Natural killer cell treated with Interleukin-12 subunit alpha and Interleukin-12 subunit beta and Interleukin-15 and Interleukin-18, amount 100 ng/mL, for 72 hours (primary cell): ENCODE results near the gene IQSEC3. TPM values are rescaled to one million over a fixed set of nuclear protein-coding genes. Genes with fewer than 3 reads are reported as not detected.

ENCODE experiments used
- ATAC-seq, 2 donors: fragments of 150-1000 bp; cut with Tn5 transposase in 1 of 2; sonication (Bioruptor Pico), chemical (Tn5 transposase) in 1 of 2; 2 replicates each; pipeline ENCODE4 v1.10.0; 2021
- DNase-seq: peaks from one replicate; pipeline ENCODE4 v3.0.0; 2022; ENCODE audit warnings: low spot score
- H3K27ac Mint-ChIP-seq, 2 donors: 1 replicate in 1 of 2; 2 replicates in 1 of 2; pipeline ENCODE4 v1.8.0; 2022; ENCODE audit warnings: mixed read lengths in 2 of 2, mild to moderate bottlenecking in 1 of 2, moderate library complexity in 1 of 2
- H3K27me3 Mint-ChIP-seq, 2 donors: 1 replicate in 1 of 2; 2 replicates in 1 of 2; pipeline ENCODE4 v1.8.0; 2022; ENCODE audit warnings: mixed read lengths in 2 of 2
- H3K36me3 Mint-ChIP-seq: one replicate; pipeline ENCODE4 v1.8.0; 2022; ENCODE audit warnings: mixed read lengths
- H3K4me1 Mint-ChIP-seq, 2 donors: 1 replicate in 1 of 2; 2 replicates in 1 of 2; pipeline ENCODE4 v1.8.0; 2022; ENCODE audit warnings: low read depth in 2 of 2, mixed read lengths in 2 of 2, mild to moderate bottlenecking in 1 of 2
- H3K4me3 Mint-ChIP-seq: one replicate; pipeline ENCODE4 v1.8.0; 2022; ENCODE audit warnings: mixed read lengths
- H3K9me3 Mint-ChIP-seq: 2 replicates; pipeline ENCODE4 v1.8.0; 2022; ENCODE audit warnings: mixed read lengths
- total RNA-seq, 2 donors: library from RNA; stranded (reverse); gene quantifications; one replicate each; pipeline ENCODE4 v1.2.3, GENCODE V29; 2022

The IQSEC3 gene
- total RNA-seq, 2 donors from 2014 or later = 0.22 to 1.1 TPM

DNA sequence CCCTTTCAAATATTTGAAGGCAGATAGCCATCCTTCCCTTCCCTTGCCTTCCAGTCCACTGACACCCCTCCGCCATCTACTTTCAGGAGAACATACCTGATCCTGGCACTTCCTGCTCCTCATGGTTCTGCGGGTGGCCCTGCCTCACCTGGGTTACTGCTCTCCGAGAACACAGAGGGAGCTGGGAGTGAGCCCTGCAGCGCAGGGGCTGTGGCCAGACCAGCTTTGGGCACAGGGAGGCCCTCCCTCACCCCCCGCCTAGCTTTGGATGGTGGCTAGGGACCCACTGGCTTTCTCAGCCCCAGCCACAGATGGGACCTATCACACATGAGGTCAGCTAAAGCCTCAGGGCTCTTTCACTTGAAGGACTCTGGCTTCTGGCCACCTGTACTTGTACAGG lies 12.4 kb downstream of the IQSEC3 start:
- no peaks in the 10 kb centered on the region for H3K9me3 Mint-ChIP-seq
- DNase-seq (peak; percentile 20), ATAC-seq (no peak)
- no peaks in the 10 kb centered on the region for H3K4me1 Mint-ChIP-seq
- no peaks in the 10 kb centered on the region for H3K36me3 Mint-ChIP-seq
- peaks cover 49 to 51% of the 10 kb centered on the region in 2 donors for H3K27me3 Mint-ChIP-seq
- no peak overlapping the region for H3K27ac Mint-ChIP-seq
- no peak overlapping the region for H3K4me3 Mint-ChIP-seq

DNA sequence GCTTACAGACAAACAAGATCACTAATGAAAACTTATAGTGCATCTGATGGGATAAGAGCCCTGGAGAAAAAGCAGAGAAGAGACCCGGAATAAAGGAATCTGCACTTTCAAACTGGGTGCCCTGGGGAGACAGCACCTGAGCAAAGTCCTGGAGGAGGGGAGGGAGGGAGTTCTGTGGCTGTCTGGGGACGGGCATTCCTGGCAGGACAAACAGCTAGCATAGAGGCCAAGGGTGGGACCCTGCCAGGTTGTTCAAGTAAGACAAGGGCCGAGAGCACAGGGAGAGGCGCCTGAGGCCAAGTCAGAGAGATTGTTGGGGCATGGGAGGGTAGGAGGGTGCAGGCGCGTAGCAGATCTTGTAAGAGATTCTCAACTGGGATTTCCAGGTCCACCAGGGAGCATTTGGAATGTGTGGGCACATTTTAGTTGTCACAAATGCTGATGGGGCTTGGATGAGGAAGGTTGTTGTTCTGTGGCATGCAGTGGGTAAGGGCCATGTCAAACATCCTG lies 14.2 kb downstream of the IQSEC3 start:
- no peak for ATAC-seq
- no peak overlapping the region for H3K4me3 Mint-ChIP-seq
- H3K9me3 Mint-ChIP-seq = no peaks in the 10 kb centered on the region
- no peak for DNase-seq
- H3K27ac Mint-ChIP-seq = no peak overlapping the region
- H3K36me3 Mint-ChIP-seq = no peaks in the 10 kb centered on the region
- H3K4me1 Mint-ChIP-seq = no peaks in the 10 kb centered on the region
- peaks cover 39 to 51% of the 10 kb centered on the region in 2 donors for H3K27me3 Mint-ChIP-seq

DNA sequence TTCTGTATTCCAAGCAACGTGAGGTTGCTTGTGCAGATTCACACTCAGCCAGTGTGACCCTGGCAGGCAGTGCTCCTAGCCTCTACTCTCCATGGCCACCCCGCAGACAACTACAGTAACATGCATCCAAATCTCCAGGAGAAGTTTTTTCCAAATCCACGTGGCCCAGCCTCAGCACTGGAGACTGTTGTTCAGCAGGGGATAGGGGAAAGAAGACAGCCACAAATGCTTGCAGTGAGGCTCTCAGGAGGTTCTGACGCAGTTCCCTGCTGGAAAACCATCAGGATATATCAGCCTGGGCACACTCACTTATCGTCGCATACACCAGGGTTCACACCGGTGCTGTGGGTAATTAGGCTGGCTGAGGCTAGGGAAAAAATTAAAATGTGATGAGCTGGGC lies 16.2 kb downstream of the IQSEC3 start:
- Mint-ChIP-seq H3K4me1 (no peaks in the 10 kb centered on the region), H3K27me3 (peaks cover 33 to 51% of the 10 kb centered on the region in 2 donors)
- ATAC-seq = no peak

DNA sequence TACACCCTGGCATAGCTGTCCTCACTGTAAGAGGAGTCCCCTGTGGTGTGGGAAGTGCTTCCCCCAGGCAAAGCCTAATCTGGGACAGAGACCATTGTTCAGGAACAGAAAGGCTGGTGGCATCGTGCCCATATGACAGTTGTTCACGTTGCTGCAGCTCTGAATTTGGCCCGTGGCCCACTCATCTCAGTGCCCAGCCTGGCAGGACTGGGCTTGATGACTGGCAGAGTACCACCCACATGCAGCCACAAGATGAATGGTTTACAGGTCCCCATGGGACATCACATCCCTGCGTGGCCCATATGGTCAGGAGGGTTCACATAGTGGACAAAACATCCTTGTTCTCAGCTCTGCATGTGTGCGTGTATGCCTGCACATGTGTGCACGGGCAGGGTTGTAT lies 17.5 kb downstream of the IQSEC3 start:
- H3K36me3 Mint-ChIP-seq = no peaks in the 10 kb centered on the region
- DNase-seq = no peak
- H3K4me3 Mint-ChIP-seq = no peak overlapping the region
- no peak overlapping the region for H3K27ac Mint-ChIP-seq
- no peaks in the 10 kb centered on the region for H3K4me1 Mint-ChIP-seq
- no peak for ATAC-seq
- peaks cover 33 to 44% of the 10 kb centered on the region in 2 donors for H3K27me3 Mint-ChIP-seq
- no peaks in the 10 kb centered on the region for H3K9me3 Mint-ChIP-seq

More for the DNA sequence above, 16.2 kb downstream of the IQSEC3 start:
- Mint-ChIP-seq H3K36me3 (no peaks in the 10 kb centered on the region), H3K27ac (no peak overlapping the region), H3K4me3 (no peak overlapping the region), H3K9me3 (no peaks in the 10 kb centered on the region)
- DNase-seq = peak; percentile 10

DNA sequence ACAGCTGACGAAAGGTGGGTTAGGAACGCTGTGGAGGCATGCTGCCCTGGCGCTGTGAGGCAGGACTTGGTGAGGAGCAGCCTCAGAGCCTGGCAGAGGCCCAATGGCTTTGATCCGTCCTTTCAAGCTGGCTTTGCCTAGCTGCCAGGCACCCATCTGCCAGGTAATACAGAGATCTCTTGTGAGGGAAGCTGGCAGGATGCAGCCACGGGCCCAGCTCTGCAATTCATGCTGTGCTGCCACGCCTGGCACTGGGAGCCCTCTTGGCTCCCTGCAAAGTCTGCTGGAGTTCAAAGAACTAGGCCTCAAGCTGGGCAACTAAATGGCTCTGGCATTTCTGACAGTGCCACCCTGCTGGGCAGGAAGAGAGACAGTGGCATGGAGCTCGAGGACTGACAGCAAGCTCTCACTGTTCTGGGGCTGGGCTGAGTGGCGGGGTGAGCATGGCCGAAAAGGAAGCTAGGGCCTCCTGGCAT lies 18.7 kb downstream of the IQSEC3 start:
- Mint-ChIP-seq H3K36me3 (peaks cover 6% of the 10 kb centered on the region), H3K4me3 (no peak overlapping the region), H3K9me3 (peaks cover 4% of the 10 kb centered on the region), H3K4me1 (no peaks in the 10 kb centered on the region), H3K27ac (no peak overlapping the region), H3K27me3 (peaks cover 32 to 38% of the 10 kb centered on the region in 2 donors)
- no peak for DNase-seq
- ATAC-seq = no peak

DNA sequence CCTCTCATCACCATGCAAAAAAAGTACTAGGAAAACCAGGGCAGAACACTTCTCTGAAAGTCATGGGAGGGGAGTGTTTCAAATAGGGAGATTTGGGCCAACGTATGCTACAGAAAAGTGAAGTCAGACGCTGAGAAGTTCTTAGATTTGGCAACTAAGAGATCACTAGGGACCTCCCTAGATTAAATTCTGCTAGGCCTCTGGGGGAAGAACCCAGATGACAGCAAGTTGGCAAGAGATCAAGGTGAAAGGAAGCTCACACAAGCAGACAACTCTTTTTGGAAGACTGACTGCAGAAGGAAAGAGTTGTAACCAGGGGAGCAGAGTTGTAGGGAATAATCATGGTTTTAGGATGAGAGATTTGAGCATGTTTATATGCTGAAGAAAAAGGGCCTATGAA lies 20.7 kb downstream of the IQSEC3 start:
- peaks cover 4% of the 10 kb centered on the region for H3K9me3 Mint-ChIP-seq
- H3K4me1 Mint-ChIP-seq = no peaks in the 10 kb centered on the region
- H3K27me3 Mint-ChIP-seq = peaks cover 20 to 22% of the 10 kb centered on the region in 2 donors
- ATAC-seq (no peak), DNase-seq (no peak)
- no peak overlapping the region for H3K27ac Mint-ChIP-seq
- H3K4me3 Mint-ChIP-seq = no peak overlapping the region
- peaks cover 6% of the 10 kb centered on the region for H3K36me3 Mint-ChIP-seq

DNA sequence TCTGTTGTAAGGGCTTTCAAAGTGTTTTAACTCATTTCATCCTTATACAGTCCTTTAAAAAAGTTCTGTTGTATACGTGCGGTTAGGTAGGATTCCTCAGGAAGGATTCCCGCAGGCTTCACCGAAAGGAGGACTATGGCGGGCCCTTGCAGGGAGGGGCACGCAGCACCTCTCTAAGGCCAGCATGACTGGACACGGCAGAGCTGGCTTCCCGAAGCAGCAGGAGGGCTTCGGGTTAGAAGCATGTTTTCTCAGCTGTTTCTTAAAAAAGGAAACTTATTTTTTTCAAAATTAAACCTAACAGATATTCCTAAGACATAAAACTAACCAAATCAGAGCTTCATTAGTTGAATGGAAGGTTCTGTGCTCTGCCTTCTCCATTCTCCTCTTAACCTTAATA lies 21.3 kb downstream of the IQSEC3 start:
- no peak for DNase-seq
- Mint-ChIP-seq H3K27me3 (peaks cover 19% of the 10 kb centered on the region in 2 donors), H3K9me3 (peaks cover 4% of the 10 kb centered on the region), H3K4me3 (no peak overlapping the region), H3K27ac (no peak overlapping the region), H3K4me1 (no peaks in the 10 kb centered on the region), H3K36me3 (peaks cover 6% of the 10 kb centered on the region)
- no peak for ATAC-seq

DNA sequence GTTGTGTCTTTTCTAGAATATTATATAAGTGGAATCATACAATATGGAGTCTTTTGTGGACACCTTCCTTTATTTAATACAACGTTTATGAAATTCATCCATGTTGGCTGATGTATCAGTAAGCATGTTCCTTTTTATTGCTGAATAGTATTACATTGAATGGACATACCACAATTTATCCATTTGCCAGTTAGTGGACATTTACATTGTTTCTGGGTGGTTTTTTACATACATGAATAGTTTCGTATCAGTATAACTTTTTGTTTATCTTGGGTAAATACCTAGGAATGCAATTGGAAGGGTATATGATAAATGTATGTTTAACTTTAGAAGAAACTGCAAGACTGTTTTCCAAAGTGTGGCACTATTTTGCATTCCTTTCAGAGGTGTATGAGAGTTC lies 23.1 kb downstream of the IQSEC3 start:
- Mint-ChIP-seq H3K36me3 (peaks cover 6% of the 10 kb centered on the region), H3K4me1 (no peaks in the 10 kb centered on the region), H3K9me3 (peaks cover 4% of the 10 kb centered on the region), H3K27ac (no peak overlapping the region), H3K4me3 (no peak overlapping the region), H3K27me3 (peaks cover 12 to 17% of the 10 kb centered on the region in 2 donors)
- ATAC-seq (no peak), DNase-seq (no peak)

DNA sequence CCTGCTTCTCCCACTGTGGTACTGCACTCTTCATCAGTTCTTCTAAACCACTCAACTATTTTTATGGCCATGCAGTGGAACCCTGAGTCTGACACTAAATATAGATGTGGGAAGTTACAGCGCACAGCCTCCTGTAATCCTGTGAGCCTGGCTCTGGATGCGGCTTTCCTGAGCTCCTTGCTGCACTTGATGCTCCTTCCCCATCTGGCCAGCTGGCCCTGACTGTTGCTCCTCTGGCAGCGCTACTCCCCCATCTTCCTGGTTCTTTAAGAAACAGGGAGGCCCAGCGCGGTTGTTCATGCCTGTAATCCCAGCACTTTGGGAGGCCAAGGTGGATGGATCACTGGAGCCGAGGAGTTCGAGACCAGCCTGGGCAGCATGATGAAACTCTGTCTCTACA lies 24.6 kb downstream of the IQSEC3 start:
- Mint-ChIP-seq H3K27me3 (peaks cover 11 to 32% of the 10 kb centered on the region in 2 donors), H3K4me1 (no peaks in the 10 kb centered on the region), H3K36me3 (peaks cover 6% of the 10 kb centered on the region), H3K4me3 (no peak overlapping the region), H3K27ac (no peak overlapping the region), H3K9me3 (peaks cover 4% of the 10 kb centered on the region)
- no peak for DNase-seq
- no peak for ATAC-seq

DNA sequence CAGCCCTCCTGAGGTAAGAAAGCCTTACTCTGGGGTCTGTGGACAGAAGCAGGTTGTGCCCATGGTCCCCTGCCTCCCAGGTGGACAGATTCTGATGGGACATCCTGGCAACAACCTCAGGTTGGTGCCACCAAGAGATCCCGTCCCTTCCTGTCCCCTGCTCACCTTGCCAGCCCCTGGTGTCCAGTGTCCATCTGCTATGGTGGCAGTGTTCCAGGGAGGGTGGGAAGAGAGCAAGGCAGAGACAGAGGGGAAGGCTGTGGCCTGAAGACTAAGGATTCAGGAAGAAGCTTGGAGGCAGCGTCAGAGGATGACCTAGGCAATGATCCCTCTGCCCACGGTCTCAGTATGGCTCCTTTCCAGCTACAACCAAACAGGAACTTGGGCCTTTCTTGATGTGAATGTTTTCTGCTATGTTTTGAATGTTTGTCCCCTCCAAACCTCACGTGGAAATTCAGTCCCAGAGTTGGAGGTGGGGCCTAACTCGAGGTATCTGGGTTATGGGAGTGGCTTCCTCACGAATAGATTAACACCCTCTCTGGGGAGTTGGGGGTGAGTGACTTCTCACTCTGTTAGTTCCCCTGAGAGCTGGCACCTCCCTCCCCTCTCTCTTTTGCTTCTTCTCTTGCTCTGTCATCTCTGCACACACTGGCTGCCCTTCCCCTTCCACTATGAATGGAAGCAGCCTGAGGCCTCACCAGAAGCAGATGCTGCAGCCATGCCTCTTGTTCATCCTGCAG lies 26.9 kb downstream of the IQSEC3 start:
- peaks cover 19 to 48% of the 10 kb centered on the region in 2 donors for H3K27me3 Mint-ChIP-seq
- H3K27ac Mint-ChIP-seq = no peak overlapping the region
- H3K4me3 Mint-ChIP-seq = no peak overlapping the region
- no peaks in the 10 kb centered on the region for H3K4me1 Mint-ChIP-seq
- DNase-seq = no peak
- peaks cover 4% of the 10 kb centered on the region for H3K9me3 Mint-ChIP-seq
- no peak for ATAC-seq
- H3K36me3 Mint-ChIP-seq = peaks cover 6% of the 10 kb centered on the region

DNA sequence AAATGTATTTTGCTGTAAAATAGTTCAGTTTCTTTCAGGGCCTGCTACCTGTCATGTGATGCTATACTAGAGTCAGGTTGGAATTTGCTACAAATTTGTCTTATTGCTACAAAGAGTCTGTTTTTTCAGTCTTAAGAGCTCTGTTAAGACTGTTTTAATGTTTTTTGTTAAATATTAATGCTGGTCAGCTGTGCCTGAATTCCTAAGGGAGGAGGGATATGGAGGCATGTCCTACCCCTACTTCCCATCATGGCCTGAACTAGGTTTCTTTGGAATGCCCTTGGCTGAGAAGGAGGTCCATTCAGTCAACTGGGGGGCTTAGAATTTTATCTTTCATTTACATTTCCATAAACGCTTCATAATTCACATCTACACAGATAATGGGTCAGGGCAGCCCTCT lies 30.0 kb downstream of the IQSEC3 start:
- peak; percentile 18 for DNase-seq
- Mint-ChIP-seq H3K36me3 (no peaks in the 10 kb centered on the region), H3K27me3 (peaks cover 27 to 50% of the 10 kb centered on the region in 2 donors)

DNA sequence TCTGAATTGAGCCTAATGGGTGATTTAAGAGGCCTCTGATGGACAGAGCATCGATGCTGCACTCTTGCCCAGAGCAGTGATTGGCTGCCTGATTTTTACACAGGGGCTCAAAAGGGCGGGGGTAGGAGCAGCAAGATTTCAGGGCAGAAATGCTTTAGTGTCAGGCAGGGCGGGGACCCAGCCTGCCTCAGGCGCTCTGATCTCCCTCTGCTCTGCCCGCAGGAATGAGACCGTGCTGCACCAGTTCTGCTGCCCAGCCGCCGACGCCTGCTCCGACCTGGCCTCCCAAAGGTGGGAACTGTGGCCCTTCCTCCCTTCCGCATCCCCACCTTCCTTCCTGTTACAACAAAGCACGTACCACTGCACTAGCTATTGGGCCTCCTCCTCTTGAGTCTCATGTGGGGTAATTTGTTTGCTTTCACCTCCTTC lies 32.4 kb downstream of the IQSEC3 start:
- H3K4me3 Mint-ChIP-seq = no peak overlapping the region
- ATAC-seq = peak in 1 of 2 donors; percentile 40
- H3K27me3 Mint-ChIP-seq = peaks cover 30 to 48% of the 10 kb centered on the region in 2 donors
- H3K4me1 Mint-ChIP-seq = peaks cover 0 to 4% of the 10 kb centered on the region in 2 donors
- no peak for DNase-seq
- H3K9me3 Mint-ChIP-seq = no peaks in the 10 kb centered on the region
- H3K27ac Mint-ChIP-seq = no peak overlapping the region
- H3K36me3 Mint-ChIP-seq = no peaks in the 10 kb centered on the region

More for the DNA sequence above, 30.0 kb downstream of the IQSEC3 start:
- ATAC-seq = no peak
- Mint-ChIP-seq H3K4me1 (peaks cover 0 to 4% of the 10 kb centered on the region in 2 donors), H3K9me3 (no peaks in the 10 kb centered on the region), H3K4me3 (no peak overlapping the region), H3K27ac (no peak overlapping the region)

DNA sequence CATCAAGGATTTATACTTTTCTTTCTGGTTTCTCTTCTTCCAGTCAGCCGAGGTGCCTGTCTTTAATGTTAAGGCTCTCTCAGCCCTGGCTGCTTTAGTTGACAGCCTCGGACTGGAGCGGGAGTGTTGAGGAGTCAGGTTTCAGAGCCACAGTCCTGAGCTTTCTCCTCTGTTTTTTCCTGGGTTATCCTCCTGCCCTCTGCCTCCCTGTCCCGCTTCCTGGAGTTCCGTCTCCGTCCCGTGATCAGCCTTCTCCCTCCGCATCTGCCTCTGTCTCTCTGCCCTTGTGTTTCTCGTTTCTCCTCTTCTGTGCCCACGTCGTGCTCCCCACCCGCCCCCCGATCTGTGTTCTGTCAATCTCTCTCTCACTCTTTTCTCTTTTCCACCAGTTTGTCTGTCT lies 33.0 kb downstream of the IQSEC3 start:
- no peaks in the 10 kb centered on the region for H3K9me3 Mint-ChIP-seq
- ATAC-seq = no peak
- no peak for DNase-seq
- no peak overlapping the region for H3K4me3 Mint-ChIP-seq
- peaks cover 28 to 44% of the 10 kb centered on the region in 2 donors for H3K27me3 Mint-ChIP-seq
- no peak overlapping the region for H3K27ac Mint-ChIP-seq
- H3K4me1 Mint-ChIP-seq = peaks cover 0 to 4% of the 10 kb centered on the region in 2 donors
- no peaks in the 10 kb centered on the region for H3K36me3 Mint-ChIP-seq
